Thymus (tissue), 11 donors: ENCODE data around the gene HES2. TPM values are rescaled to one million over a fixed set of nuclear protein-coding genes. Genes with fewer than 3 reads are reported as not detected.
"Not testable (repeated sequence)": the region's sequence is repeated elsewhere in the genome, so short reads cannot be mapped to it uniquely, and the experiment has no call there.

ENCODE experiments used
- DNase-seq, 9 donors: peaks; one replicate each; pipeline ENCODE4 v3.0.0-alpha.2; 2013; ENCODE audit warnings: low spot score in 9 of 9, low read depth in 6 of 9, missing footprints in 1 of 9
- H3K27ac ChIP-seq, 2 donors: one replicate each; pipeline ENCODE4 v1.5.1; 2013; ENCODE audit warnings: control low read depth in 1 of 2, low read depth in 1 of 2, low read length in 1 of 2, mild to moderate bottlenecking in 1 of 2, moderate library complexity in 1 of 2
- H3K27me3 ChIP-seq, 2 donors: one replicate each; pipeline ENCODE4 v1.5.1; 2013; ENCODE audit warnings: low read length in 1 of 2; ENCODE audit not compliant: control insufficient read depth in 2 of 2, insufficient read depth in 1 of 2
- H3K36me3 ChIP-seq, 2 donors: one replicate each; pipeline ENCODE4 v1.5.1; 2013; ENCODE audit warnings: low read length in 1 of 2, mild to moderate bottlenecking in 1 of 2, moderate library complexity in 1 of 2; ENCODE audit not compliant: control insufficient read depth in 2 of 2, insufficient read depth in 2 of 2
- H3K4me1 ChIP-seq, 2 donors: one replicate each; pipeline ENCODE4 v1.5.1; 2013; ENCODE audit warnings: low read length in 2 of 2; ENCODE audit not compliant: control insufficient read depth in 2 of 2, insufficient read depth in 2 of 2
- H3K4me3 ChIP-seq, 2 donors: one replicate each; pipeline ENCODE4 v1.5.1; 2013; ENCODE audit warnings: low read length in 2 of 2, control low read depth in 1 of 2, mild to moderate bottlenecking in 1 of 2
- H3K9me3 ChIP-seq, 2 donors: one replicate each; pipeline ENCODE4 v1.5.1; 2013; ENCODE audit warnings: low read length in 1 of 2, mild to moderate bottlenecking in 1 of 2; ENCODE audit not compliant: control insufficient read depth in 2 of 2, insufficient read depth in 1 of 2
- WGBS: extraction: QIAGEN DNeasy Blood & Tissue Kit; methylation state at CpG from one replicate; pipeline ENCODE4 v1.1.7; 2013; 5-methylcytosine and 5-hydroxymethylcytosine counted together
- polyA plus RNA-seq: library from polyadenylated mRNA; stranded (reverse); fragments of 200-250 nt; gene quantifications from one replicate; pipeline ENCODE4 v1.2.3, GENCODE V29; 2013
- total RNA-seq: library from RNA; stranded (reverse); fragments of 120-200 nt; gene quantifications from one replicate; pipeline ENCODE4 v1.2.4, GENCODE V29; 2013
- donor health status: healthy.

The HES2 gene
- total and polyA plus RNA-seq, 2 donors = 0.24 to 2.2 TPM

DNA sequence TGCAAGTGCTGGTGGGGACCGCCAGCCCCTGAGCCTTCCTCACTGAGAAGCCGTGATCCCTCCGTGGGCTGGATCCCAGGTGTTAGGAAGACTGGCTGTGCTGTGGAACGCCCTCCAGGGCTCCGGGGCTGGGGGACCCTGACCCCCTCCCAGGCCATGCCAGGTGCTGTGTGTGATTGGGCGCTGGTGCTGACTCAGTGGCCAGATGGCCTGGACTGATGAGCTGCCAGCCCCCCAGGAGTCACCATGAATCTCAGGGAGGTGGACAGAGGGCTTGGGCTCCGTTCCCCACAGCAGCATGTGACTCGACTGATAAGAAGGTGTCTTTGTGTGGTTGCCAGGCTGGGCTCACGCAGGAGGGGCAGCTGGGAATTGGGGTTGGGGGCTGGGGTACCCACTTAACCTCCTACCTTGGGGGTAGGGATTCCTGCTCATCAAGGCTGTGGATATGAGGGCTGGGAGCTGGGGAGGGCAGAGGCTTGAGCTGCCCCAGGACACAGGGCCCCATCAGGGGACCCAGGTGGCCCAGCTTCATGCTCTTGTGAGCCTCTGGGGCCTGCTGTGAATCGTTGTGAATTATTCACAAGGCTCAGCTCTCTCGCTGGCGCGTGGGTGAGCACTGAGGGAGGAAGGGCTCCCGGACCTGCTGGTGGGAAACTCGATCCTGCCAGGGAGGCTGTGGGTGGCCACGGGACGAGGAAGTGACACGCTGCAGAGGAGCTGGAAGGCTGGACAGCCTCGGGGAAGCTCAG, 10.1 kb upstream of the HES2 start:
- not testable (repeated sequence) for H3K4me1 ChIP-seq, DNase-seq, H3K9me3 ChIP-seq, H3K4me3 ChIP-seq, H3K36me3 ChIP-seq, H3K27ac ChIP-seq
- WGBS = 54% methylated on average over 19 of the region's 19 CpGs
- peaks cover 25 to 64% of the 10 kb centered on the region in 2 donors for H3K27me3 ChIP-seq

DNA sequence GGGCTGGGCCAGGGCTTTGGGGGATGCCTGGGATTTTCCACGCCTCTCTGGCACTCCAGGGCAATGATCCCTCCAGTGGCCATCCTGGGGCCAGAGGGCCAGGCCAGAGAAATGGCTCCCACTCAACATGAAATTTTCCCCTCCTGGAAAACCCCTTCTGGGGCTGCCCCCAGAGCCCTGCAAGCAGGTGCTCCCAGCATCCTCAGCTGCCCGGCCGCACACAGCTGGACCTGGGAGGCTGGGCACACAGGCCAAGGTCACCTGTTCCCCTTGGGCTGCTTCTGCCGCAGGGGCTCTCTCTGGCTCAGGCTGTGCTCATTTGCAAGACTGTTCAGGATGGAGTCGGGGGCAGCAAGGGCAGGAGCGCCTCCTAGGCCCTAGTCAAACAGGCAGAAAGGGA, 8.7 kb upstream of the HES2 start:
- not testable (repeated sequence) for DNase-seq, H3K4me1 ChIP-seq, H3K27ac ChIP-seq, H3K9me3 ChIP-seq, H3K36me3 ChIP-seq, H3K4me3 ChIP-seq
- peaks cover 38 to 72% of the 10 kb centered on the region in 2 donors for H3K27me3 ChIP-seq
- WGBS = 94% methylated on average over 6 of the region's 6 CpGs

DNA sequence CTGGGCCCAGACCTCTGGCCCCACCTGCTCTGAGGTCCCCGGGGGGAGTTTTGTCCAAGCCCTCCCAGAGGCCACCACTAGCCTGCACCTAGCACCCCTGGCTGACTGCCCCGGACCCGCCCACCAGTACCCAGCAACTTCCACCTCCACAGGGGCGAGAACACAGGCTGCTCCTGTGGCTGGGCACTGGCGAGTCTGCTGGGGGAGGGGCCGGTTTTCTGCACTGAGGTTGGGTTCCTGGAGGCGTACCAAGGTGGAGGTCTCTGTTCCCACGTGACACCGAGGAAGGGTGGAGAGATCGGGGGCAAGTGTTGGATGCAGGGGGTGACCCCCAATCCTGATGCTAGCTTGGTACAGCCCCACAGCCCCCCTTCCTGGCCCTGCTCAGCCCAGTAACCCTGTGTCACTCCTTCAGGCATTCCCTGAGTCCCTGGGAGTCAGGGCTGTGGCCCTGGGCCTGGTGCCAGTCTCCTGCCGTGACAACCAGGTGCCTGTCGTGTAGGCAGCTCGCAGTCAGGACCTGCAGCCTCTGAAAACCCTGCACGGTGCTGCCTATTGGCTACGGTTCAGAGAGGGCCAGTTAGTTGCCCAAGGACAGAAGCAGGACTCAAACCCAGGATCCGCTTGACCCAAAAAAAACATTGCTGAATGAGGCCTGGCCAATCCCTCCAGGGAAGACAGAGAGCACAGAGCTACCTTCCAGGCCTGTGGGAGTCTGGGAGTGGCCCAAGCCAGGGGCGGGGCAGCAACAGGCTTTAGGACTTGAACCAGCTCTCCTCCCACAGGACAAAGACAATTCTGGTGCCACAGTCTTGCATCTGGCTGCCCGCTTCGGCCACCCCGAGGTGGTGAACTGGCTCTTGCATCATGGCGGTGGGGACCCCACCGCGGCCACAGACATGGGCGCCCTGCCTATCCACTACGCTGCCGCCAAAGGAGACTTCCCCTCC, 8.0 kb upstream of the HES2 start:
- no peak for DNase-seq
- no peaks in the 10 kb centered on the region for H3K36me3 ChIP-seq
- no peaks in the 10 kb centered on the region for H3K9me3 ChIP-seq
- no peak overlapping the region for H3K27ac ChIP-seq
- WGBS = 90% methylated on average over 26 of the region's 26 CpGs
- H3K4me3 ChIP-seq = no peak overlapping the region
- peaks cover 3 to 6% of the 10 kb centered on the region in 2 donors for H3K4me1 ChIP-seq
- peaks cover 46 to 79% of the 10 kb centered on the region in 2 donors for H3K27me3 ChIP-seq

DNA sequence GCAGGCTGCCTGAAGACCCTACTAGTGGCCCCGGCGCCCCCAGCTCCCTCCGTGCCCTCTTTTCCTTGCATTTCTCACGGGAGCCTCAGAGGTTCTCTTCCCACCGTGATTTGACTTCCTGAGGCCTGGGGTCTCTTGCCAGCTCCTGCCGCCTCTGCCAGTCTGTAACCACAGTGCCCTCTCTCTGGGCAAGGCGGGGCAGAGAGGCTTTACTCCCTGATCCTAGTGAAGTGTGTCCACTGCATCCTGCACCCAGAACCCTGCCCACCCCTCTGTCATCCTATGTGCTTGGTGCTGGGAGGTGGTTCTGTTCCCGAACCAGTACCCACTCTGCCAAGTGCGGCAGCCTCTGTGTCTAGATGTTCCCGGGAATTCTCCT, 7.2 kb upstream of the HES2 start:
- H3K4me1 ChIP-seq = peaks cover 3 to 6% of the 10 kb centered on the region in 2 donors
- H3K36me3 ChIP-seq = no peaks in the 10 kb centered on the region
- H3K9me3 ChIP-seq = no peaks in the 10 kb centered on the region
- no peak overlapping the region for H3K4me3 ChIP-seq
- H3K27ac ChIP-seq = no peak overlapping the region
- DNase-seq = no peak
- peaks cover 47 to 81% of the 10 kb centered on the region in 2 donors for H3K27me3 ChIP-seq
- 92% methylated on average over 10 of the region's 10 CpGs for WGBS

DNA sequence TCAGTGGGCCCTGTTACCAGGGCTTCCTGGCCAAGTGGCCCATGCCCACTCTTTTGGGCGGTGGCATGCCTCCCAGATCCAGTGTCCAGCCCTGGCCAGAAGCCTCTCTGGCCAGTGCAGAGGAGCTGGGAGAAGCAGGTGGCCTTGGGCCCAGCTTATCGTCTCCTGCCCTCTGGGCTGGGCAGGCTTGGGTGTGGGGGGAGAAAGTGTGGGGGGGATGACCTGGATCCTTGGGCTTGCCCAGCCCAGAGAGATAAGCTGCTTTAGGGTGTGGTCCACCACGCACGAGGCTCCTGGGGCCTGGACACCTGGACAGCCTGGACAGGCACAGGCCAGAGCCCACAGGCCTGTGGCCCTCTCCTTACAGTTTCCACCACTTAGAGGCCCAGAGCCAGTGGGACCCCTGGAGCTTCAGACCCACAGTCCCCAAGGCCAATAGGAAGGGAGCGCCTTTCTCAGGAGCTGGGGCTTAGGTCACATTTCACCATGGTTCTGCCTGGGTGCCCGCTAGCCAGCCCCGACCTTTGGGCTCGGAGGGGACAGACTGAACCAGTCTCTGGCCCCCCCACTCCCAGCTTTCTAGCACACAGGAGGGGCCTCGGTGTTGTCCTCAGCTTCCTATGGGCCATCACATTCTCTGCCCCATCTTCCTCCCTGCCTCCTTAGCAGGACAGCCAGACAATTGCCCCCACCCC, 6.7 kb upstream of the HES2 start:
- peaks cover 3 to 6% of the 10 kb centered on the region in 2 donors for H3K4me1 ChIP-seq
- 95% methylated on average over 9 of the region's 9 CpGs for WGBS
- no peak overlapping the region for H3K4me3 ChIP-seq
- peaks cover 50 to 85% of the 10 kb centered on the region in 2 donors for H3K27me3 ChIP-seq
- no peak for DNase-seq
- H3K36me3 ChIP-seq = no peaks in the 10 kb centered on the region
- H3K27ac ChIP-seq = no peak overlapping the region
- H3K9me3 ChIP-seq = no peaks in the 10 kb centered on the region

DNA sequence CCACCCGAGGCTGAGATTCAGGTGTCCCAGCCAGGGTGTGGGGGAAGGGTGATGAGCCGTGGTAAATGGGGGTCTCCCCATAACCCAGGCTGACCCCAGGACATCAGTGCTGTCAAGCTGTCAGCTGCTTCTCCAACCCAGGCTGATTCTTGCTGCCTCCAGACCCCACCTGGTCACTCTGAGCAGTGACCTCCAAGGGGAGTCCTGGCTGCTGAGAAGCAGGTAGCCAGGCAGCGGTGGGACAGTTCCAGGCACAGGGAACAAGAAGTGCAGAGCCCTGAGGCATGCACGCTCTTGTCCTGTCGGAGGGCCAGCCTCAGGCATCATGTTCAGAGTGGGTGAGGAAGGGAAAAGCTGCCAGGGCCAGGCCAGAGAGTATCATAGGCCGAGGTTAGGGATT, 5.9 kb upstream of the HES2 start:
- H3K27ac ChIP-seq = no peak overlapping the region
- H3K36me3 ChIP-seq = no peaks in the 10 kb centered on the region
- peaks cover 55 to 88% of the 10 kb centered on the region in 2 donors for H3K27me3 ChIP-seq
- no peak for DNase-seq
- 84% methylated on average over 6 of the region's 6 CpGs for WGBS
- H3K9me3 ChIP-seq = no peaks in the 10 kb centered on the region
- no peak overlapping the region for H3K4me3 ChIP-seq
- peaks cover 3 to 6% of the 10 kb centered on the region in 2 donors for H3K4me1 ChIP-seq

DNA sequence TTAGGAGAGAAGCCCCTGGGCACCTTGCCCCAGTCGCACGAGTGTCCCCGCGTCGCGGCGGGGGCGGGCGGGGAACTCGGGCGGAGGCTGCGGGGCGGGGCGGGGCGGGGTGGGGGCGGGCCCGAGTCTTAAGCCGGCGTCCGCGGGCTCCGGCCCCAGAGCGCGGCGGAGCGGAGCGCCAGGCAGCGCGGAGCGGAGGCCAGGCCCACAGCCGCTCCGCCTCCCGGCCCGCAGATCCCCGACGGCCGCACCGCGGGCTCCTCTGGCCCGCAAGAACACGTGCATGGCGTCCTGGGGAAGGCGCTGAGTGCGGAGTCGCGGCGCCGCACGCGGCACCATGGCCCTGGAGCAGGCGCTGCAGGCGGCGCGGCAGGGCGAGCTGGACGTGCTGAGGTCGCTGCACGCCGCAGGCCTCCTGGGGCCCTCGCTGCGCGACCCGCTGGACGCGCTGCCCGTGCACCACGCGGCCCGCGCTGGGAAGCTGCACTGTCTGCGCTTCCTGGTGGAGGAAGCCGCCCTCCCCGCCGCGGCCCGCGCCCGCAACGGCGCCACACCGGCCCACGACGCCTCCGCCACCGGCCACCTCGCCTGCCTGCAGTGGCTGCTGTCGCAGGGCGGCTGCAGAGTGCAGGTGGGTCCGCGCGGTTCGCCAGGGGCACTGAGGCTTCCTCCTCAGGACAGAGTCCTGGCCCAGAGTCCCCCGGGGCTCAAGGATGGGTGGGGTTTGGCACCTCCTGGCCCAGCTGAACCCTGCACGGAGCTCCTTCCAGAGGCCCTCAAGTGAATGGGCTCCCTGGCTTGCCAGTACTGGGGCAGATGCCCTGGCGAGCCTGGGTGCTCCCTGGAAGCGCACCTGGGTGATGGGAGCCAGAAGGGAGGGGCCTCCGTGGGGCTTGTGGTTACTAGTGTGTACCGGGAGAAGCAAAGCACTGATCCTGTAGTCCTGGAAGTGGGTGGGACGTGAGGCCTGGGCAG, 5.2 kb upstream of the HES2 start, which contains the start of gene ESPN:
Gene ESPN (plus strand): TSS at position 158 of the 975 bp plus-strand sequence. CDS start 180 bp downstream, at position 338.
- Histone ChIP-seq H3K27ac (no peak within 1 kb of the TSS), H3K4me1 (peaks cover 3 to 11% of the 10 kb centered on the region in 2 donors), H3K36me3 (no peaks in the 10 kb centered on the region), H3K27me3 (peaks cover 62 to 88% of the 10 kb centered on the region in 2 donors), H3K9me3 (no peaks in the 10 kb centered on the region), H3K4me3 (peak within 1 kb of the TSS in 1 of 2 donors; percentile 14)
- no peak for DNase-seq
- 5% methylated on average over 99 of the region's 99 CpGs for WGBS

DNA sequence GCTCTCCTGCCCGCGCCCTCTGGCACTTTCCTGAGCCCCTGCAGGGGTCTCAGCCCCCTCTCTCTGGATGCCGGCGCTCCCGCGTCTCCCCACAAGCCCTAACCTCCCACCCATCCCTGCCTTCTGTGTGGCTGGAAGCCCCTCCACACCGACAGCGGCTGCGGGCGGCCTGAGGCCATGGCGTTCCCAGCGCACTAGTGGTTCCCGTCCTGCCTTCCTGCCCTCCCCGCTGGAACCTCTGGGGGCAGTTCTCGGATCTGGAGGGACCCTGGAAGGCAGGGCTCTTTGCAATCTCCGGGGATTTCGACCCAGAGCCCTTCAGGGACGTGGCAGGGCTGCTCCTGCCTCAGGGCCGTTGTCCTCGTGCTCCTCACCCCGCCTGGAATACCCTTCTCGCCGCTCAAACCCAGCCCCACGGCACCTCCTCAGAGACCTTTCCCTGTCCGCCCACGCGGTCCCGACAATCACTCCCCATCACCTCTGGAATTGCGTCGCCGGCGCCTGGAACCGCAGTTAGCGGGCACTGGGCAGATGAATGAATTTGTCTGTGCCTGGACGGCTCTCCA, 4.4 kb upstream of the HES2 start:
- 13% methylated on average over 35 of the region's 35 CpGs for WGBS

More for the DNA sequence above, 4.4 kb upstream of the HES2 start:
- H3K4me3 ChIP-seq = no peak overlapping the region
- H3K36me3 ChIP-seq = no peaks in the 10 kb centered on the region
- H3K27ac ChIP-seq = no peak overlapping the region
- H3K9me3 ChIP-seq = no peaks in the 10 kb centered on the region
- DNase-seq = no peak
- peaks cover 3 to 11% of the 10 kb centered on the region in 2 donors for H3K4me1 ChIP-seq
- peaks cover 70 to 91% of the 10 kb centered on the region in 2 donors for H3K27me3 ChIP-seq
